A549 (cell line): ENCODE results near the gene PKP1.

ENCODE experiments used
- CBX2 ChIP-seq: fragments of 200-600 bp; sonication (generic); IDR thresholded peaks from 2 replicates; pipeline ENCODE4 v1.6.1; 2016; ENCODE audit warnings: low read depth, mild to moderate bottlenecking, borderline replicate concordance
- HOXB13 ChIP-seq: fragments of 250-450 bp; sonication (Bioruptor Pico); IDR thresholded peaks from 2 replicates; pipeline ENCODE4 v1.5.0; 2020; ENCODE audit warnings: low read depth, mild to moderate bottlenecking, moderate library complexity
- POLR2AphosphoS2 ChIP-seq: conservative IDR thresholded peaks from 2 replicates; pipeline ENCODE4 v1.6.1; 2012; ENCODE audit warnings: low read length, improper control_type of control experiment, inconsistent platforms
- RNF2 ChIP-seq: fragments of 200-600 bp; sonication (generic); IDR thresholded peaks from 2 replicates; pipeline ENCODE4 v1.6.1; 2016; ENCODE audit warnings: low read depth, mild to moderate bottlenecking, antibody characterized with exemption, moderate library complexity, borderline replicate concordance
- TF ChIP-seq, protein P1 (sequence below): fragments of >200 bp; sonication (Bioruptor Twin); formaldehyde crosslinking; IDR thresholded peaks from 3 replicates; pipeline ENCODE4 v1.5.1; 2016

DNA sequence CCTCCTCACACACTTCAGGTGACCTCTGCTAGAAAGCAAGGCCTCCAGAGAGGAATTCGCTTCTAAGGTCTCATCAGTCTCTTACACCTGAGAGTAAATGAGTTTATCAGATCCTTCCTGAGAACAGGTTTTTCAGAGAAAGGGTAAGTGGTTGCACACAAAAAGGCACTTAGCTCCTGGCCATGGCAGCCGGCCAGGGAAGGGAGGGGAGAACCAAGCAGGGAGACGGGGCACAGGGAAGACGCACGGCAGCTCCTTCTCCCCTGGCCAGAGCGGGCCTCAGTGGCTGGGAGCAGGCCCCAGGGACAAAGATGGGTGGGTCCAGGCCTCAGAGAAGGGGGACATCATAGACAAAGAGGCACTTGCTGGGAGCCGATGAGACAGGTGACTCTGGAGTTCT, 97.8 kb downstream of the PKP1 start:
- TF ChIP-seq, protein P1, sequence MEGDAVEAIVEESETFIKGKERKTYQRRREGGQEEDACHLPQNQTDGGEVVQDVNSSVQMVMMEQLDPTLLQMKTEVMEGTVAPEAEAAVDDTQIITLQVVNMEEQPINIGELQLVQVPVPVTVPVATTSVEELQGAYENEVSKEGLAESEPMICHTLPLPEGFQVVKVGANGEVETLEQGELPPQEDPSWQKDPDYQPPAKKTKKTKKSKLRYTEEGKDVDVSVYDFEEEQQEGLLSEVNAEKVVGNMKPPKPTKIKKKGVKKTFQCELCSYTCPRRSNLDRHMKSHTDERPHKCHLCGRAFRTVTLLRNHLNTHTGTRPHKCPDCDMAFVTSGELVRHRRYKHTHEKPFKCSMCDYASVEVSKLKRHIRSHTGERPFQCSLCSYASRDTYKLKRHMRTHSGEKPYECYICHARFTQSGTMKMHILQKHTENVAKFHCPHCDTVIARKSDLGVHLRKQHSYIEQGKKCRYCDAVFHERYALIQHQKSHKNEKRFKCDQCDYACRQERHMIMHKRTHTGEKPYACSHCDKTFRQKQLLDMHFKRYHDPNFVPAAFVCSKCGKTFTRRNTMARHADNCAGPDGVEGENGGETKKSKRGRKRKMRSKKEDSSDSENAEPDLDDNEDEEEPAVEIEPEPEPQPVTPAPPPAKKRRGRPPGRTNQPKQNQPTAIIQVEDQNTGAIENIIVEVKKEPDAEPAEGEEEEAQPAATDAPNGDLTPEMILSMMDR, result no peak
- TF ChIP-seq POLR2AphosphoS2 (no peak), CBX2 (no peak), HOXB13 (CRISPR knock-in tag) (no peak), RNF2 (no peak)
